DND-41 (cell line): ENCODE results near the gene CC2D2A.

ENCODE experiments used
- ATAC-seq: fragments of 200-7000 bp; cut with Tn5 transposase; 3 replicates; pipeline ENCODE4 v1.9.1; 2021; ENCODE audit warnings: low read depth; ENCODE audit not compliant: insufficient read depth
- DNase-seq: peaks from one replicate; pipeline ENCODE4 v3.0.0-alpha.2; 2020
- H2AFZ ChIP-seq: 2 replicates; pipeline ENCODE4 v1.6.0; 2012; ENCODE audit warnings: low read depth, low read length
- H3K27ac ChIP-seq: 2 replicates; pipeline ENCODE4 v1.5.1; 2012; ENCODE audit warnings: low read length, inconsistent platforms
- H3K27me3 ChIP-seq: fragments of 200-600 bp; sonication (generic); 2 replicates; pipeline ENCODE4 v1.6.0; 2012; ENCODE audit warnings: low read length, mild to moderate bottlenecking, inconsistent platforms; ENCODE audit not compliant: insufficient read depth, poor library complexity
- H3K36me3 ChIP-seq: 2 replicates; pipeline ENCODE4 v1.5.1; 2012; ENCODE audit warnings: low read length, inconsistent platforms; ENCODE audit not compliant: insufficient read depth
- H3K4me1 ChIP-seq: 2 replicates; pipeline ENCODE4 v1.5.1; 2012; ENCODE audit warnings: mild to moderate bottlenecking, low read length; ENCODE audit not compliant: insufficient read depth
- H3K4me2 ChIP-seq: 2 replicates; pipeline ENCODE4 v1.6.0; 2012; ENCODE audit warnings: mild to moderate bottlenecking, moderate library complexity, low read length, inconsistent platforms; ENCODE audit not compliant: insufficient read depth
- H3K4me3 ChIP-seq, 2 experiments: fragments of 200-600 bp in 1 of 2; shearing (Covaris generic) in 1 of 2; 2 replicates each; pipeline ENCODE4 v1.5.1; 2012 to 2016; ENCODE audit warnings: inconsistent platforms in 2 of 2, low read length in 2 of 2, mild to moderate bottlenecking in 2 of 2, low read depth in 1 of 2, moderate library complexity in 1 of 2
- H3K79me2 ChIP-seq: 2 replicates; pipeline ENCODE4 v1.6.0; 2012; ENCODE audit warnings: low read length, inconsistent platforms; ENCODE audit not compliant: insufficient read depth
- H3K9ac ChIP-seq: 2 replicates; pipeline ENCODE4 v1.6.0; 2012; ENCODE audit warnings: low read depth, mild to moderate bottlenecking, inconsistent platforms, low read length, moderate library complexity
- H3K9me3 ChIP-seq: 2 replicates; pipeline ENCODE4 v1.5.1; 2012; ENCODE audit warnings: low read length, moderate library complexity, mild to moderate bottlenecking, inconsistent platforms; ENCODE audit not compliant: insufficient read depth, severe bottlenecking
- H4K20me1 ChIP-seq: 2 replicates; pipeline ENCODE4 v1.6.0; 2012; ENCODE audit warnings: low read length; ENCODE audit not compliant: insufficient read depth
- CTCF ChIP-seq: IDR thresholded peaks from 2 replicates; pipeline ENCODE4 v1.5.1; 2012; ENCODE audit warnings: borderline replicate concordance, low read length, moderate library complexity, mild to moderate bottlenecking; ENCODE audit not compliant: poor library complexity, severe bottlenecking; ENCODE audit errors: extremely low read depth
- EZH2 ChIP-seq: IDR thresholded peaks from 3 replicates; pipeline ENCODE4 v1.6.1; 2012; ENCODE audit warnings: borderline replicate concordance, low read depth, mild to moderate bottlenecking, moderate library complexity, low read length, inconsistent platforms; ENCODE audit not compliant: severe bottlenecking

Gene CC2D2A

GRCh38 chr4:15488658-15489470, 19.2 kb downstream of the CC2D2A start:
- H3K27ac ChIP-seq: no peak overlapping the region
- H3K79me2 ChIP-seq: no peaks in the 10 kb centered on the region
- DNase-seq (no peak), ATAC-seq (no peak)
- no peaks in the 10 kb centered on the region for H3K36me3 ChIP-seq
- no peaks in the 10 kb centered on the region for H4K20me1 ChIP-seq
- no peaks in the 10 kb centered on the region for H3K4me1 ChIP-seq
- TF ChIP-seq CTCF (no peak), EZH2 (no peak)
- H3K9me3 ChIP-seq: no peaks in the 10 kb centered on the region
- no peak overlapping the region for H3K9ac ChIP-seq
- H3K27me3 ChIP-seq: no peaks in the 10 kb centered on the region
- no peak overlapping the region for H3K4me2 ChIP-seq
- H3K4me3 ChIP-seq: no peak overlapping the region
- no peak overlapping the region for H2AFZ ChIP-seq

- no peaks in the 10 kb centered on the region for H4K20me1 ChIP-seq
- H3K27ac ChIP-seq: no peak overlapping the region
- H3K9ac ChIP-seq: no peak overlapping the region
- H3K9me3 ChIP-seq: no peaks in the 10 kb centered on the region
- no peaks in the 10 kb centered on the region for H3K36me3 ChIP-seq
- no peak overlapping the region for H3K4me3 ChIP-seq
- H3K4me2 ChIP-seq: no peak overlapping the region
- no peaks in the 10 kb centered on the region for H3K79me2 ChIP-seq
- no peak overlapping the region for H2AFZ ChIP-seq
- ATAC-seq: no peak
- no peaks in the 10 kb centered on the region for H3K4me1 ChIP-seq
- H3K27me3 ChIP-seq: no peaks in the 10 kb centered on the region
- DNase-seq: no peak
- TF ChIP-seq EZH2 (no peak), CTCF (no peak)
Measured at GRCh38 chr4:15489551-15489950, 19.9 kb downstream of the CC2D2A start.

- no peak overlapping the region for H3K4me2 ChIP-seq
- H3K9me3 ChIP-seq: peaks cover 4% of the 10 kb centered on the region
- H3K27me3 ChIP-seq: no peaks in the 10 kb centered on the region
- no peaks in the 10 kb centered on the region for H4K20me1 ChIP-seq
- no peaks in the 10 kb centered on the region for H3K4me1 ChIP-seq
- ATAC-seq: no peak
- H3K36me3 ChIP-seq: no peaks in the 10 kb centered on the region
- no peaks in the 10 kb centered on the region for H3K79me2 ChIP-seq
- no peak overlapping the region for H3K27ac ChIP-seq
- no peak for DNase-seq
- no peak overlapping the region for H2AFZ ChIP-seq
- H3K9ac ChIP-seq: no peak overlapping the region
- no peak for TF ChIP-seq CTCF
- no peak for TF ChIP-seq EZH2
- H3K4me3 ChIP-seq: no peak overlapping the region
Measured at GRCh38 chr4:15493411-15493810, 23.7 kb downstream of the CC2D2A start.
